ENCODE measurements around the gene DHCR7.
"Not testable (repeated sequence)": the region's sequence is repeated elsewhere in the genome, so short reads cannot be mapped to it uniquely, and the experiment has no call there.

Gene DHCR7

DNA sequence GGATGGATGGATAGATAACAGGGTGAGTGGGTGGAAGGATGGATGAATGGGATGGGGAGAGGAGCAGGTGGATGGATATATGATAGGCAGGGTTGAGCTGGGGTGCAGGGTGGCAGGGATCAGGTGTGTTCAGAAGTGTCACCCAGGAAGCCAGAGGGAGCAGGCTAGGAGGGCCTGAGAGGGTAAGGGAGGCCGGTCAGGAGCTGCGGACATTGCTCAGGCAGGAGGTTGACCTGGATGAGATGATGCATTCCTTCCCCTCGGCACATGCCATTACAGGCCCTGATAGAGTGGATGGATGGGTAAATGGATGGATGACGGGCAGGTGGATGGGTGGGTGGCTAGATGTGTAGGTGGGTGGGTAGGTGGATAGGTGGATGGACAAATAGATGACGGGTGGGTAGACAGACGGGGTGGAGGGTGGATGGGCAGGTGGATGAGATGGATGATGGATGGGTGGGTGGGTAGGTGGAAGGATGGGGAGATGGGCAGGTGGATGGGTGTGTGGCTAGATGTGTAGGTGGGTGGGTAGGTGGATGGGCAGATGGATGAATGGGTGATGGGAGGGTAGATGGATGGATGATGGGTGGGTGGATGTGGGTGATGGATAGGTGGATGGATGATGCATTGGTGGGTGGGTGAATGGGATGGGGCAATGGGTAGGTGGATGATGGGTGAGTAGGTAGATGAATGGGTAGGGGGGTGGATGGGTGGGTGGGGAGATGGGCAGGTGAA, 8.0 kb downstream of the DHCR7 start:
- no peak for DNase-seq (ENCODE audit: low read depth, low spot score)

DNA sequence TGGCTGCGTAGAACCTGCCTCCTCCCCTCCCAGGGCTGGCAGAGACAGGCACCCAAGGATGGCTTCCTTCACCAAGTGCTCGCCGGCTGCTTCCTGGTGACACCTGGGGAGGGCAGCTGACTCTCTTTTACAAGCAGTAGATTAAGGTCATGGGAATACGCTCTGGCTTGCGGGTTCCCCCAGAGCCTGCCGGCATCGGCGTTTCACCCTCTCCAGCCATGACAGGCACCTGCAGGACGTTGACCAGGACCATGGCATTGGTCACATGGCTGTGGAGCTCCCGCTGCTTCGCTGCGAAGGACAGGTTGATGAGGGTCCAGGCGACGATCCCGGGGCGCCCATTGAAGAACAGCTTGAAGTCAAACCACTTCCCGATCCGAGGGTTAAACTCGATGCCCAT, 9.5 kb downstream of the DHCR7 start:
- DNase-seq (ENCODE audit: low read depth, low spot score): no peak

DNA sequence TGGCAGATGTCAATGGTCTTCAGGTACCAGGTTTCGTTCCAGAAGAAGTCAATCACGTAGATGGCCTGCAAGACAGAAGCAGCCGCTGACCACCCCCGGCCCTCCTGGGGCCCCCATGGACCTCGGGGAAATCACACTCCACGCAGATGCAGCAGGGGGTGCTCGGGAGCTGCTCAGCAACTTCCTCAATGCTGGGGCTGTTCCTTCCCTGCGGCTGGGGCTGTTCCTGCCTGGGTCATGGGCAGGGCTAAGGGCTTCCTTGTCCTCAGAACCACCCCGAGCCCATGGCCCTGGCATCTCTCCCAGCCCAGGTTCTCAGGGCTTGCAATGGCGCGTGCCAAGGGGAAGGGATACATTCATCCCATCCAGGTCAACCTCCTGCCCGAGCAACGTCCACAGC, 10.3 kb downstream of the DHCR7 start:
- no peak for DNase-seq (ENCODE audit: low read depth, low spot score)

DNA sequence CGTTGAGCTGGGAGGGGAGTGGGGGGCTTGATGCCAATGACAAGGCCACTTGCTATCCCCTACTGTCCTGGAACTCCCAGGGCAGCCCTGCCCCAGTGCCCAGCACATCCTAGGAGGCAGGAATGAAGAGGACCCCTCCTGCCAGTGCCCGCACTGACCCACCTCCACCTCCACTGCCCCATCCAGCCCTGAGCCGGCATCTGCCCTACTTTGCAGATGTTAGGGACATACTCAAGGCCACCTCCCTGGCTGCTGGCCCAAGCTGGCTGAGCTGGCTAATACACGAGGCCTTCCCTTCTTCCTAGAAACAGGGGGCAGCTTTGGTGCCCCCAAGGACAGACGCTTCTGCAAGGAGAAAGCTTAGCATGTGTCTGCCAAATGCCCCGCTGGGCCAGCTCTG, 10.8 kb downstream of the DHCR7 start:
- DNase-seq (ENCODE audit: low read depth, low spot score): no peak

DNA sequence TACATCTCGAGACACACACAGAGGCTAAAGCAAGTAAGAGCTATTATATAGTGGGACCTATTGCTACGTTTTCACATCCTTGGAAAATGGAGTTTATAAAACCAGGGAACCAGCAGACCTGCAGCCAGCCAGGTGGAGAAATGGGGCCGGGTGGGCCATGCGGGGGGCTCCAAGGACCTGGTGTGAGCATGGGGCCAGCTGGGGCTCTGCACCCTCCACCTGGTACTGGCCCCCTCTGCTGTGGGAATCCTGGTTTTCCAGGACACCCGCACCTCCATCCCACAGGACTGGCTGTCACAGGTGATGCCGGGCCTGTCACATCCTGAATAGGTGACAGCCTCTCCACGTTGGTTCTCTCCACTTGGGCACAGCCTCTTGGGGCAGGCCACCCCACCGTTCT, 11.3 kb downstream of the DHCR7 start:
- DNase-seq (ENCODE audit: low read depth, low spot score): no peak

DNA sequence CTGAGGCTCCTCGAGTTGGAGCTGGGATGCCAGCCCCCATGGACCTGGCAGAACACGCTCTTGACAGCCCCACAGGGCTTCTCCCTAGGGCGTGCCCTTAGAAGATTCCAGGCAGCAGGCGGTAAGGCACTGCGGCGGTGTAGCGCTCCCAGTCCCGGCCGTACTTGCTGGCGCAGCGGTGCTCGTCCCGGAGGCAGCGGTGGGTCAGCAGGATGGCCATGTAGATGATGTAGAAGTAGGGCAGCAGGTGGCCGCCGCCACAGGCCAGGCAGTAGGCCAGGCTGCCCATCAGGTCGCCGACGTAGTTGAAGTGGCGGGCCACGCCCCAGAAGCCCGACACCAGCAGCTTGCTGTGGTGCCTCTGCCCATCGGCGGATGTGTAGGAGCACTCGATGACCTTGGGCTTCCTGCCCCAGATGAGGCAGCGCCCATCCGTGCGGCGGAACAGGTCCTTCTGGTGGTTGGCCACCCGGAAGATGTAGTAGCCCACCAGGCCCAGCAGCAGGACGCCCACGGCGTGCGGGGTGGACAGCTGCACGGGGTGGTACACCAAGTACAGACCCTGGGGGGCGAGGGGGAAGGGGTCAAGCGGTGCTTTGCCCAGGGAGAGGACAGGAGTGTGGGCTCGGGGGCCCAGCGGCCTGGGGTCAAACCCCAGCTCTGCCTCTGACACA, 12.8 kb downstream of the DHCR7 start:
- no peak for DNase-seq (ENCODE audit: low read depth, low spot score)

DNA sequence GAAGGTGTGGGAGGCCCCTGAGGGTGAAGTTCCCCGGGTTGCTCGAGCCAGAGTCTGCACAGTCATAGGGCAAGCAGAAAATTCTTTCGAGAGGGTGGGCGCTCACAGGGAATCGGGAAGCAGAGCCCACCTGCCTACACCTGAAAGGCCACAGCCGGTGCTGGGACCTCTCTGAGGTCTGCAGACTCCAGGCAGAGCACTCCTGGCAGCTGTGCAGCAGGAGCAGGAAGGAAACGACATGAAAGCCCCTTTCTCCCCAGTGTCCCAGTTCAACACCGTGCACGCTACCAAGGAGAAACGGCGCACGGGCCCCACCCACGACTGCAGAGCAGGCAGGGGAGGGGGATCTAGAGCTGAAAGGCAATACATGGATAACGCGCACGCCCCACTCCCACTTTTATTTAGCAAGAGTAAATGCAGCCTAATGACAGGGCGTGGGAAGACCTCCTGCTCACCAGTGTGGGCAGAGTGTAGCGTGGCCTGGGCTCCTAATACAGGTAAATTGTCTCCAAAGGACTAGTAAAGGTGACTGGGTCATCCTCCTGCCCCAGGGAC, 13.5 kb downstream of the DHCR7 start:
- DNase-seq (ENCODE audit: low read depth, low spot score): no peak

DNA sequence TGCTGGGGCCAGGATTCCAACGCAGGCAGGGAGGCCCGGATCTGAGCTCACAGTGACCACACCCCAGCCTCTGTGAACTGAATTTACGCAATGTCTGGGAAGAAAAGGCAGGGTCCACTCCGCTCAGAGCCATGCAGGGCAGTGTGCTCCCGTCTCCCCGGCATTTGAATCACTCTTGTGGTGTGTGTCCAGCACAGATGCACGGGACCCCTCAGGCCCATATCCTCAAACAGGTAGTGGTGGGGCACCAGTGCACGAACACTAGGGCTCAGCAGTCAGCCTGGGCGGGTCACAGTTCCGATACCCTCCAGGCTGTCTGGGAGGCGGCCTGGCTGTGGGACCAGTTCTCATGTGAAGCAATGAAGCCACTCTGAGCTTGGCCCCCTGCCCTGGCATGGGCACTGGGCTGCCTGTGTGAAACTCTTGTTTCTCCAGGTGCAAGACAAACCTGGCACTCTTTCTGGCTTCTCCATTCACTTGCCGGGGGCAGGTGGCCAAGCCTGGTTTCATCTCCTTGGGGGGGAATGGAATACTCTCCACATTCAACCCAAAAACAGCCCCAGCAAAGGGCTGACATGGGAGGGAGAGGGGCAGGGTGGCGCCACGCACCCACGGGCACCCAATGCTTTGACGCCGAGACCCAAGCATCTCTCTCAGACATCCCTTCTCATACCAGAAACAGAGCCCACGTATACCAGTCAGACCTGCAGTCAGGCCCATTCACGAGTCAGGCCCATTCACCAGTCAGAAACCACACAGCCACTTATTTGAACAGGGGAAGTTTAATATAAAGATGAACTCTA, 14.3 kb downstream of the DHCR7 start:
- no peak for DNase-seq (ENCODE audit: low read depth, low spot score)

DNA sequence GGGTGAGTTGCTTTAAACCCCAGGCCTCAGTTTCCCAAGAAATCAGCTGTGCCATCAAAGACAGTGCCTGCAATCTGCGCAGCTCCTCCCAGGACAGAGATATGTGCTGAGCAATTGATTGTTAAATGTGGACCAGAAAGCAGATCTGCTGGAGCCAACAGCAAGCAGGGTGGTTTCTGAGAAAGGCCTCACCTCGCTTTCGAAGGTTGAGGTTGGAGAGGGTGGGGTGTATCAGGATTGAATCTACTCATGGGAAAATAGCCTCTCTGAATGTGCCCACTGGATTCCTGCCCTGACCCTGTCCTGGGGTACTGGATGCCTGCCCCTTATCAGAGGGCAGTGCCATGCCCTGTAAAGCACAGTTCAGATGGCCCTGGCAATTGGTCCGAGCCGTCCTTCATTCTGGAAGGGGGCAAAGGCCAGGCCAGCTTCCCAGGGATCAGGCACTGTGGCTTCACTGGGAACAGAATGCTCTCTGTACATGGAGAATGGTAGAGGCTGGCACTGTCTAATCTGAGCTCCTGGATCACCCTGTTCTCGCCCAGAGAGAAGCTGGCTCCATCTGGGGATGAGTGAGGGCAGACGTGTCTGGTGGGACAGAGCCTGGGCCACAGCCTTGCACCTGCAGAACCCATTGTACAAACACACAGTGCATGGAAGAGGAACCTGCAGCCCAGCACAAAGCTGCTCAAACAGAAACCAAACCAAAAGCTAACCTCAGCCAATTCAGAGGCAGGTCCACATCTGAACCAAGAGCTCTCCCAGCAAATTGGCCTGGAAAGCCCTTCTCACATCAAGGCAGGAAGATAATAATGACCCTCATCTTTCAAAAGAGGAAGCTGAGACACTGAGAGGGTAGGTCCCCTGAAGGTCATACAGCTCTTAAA, 15.2 kb downstream of the DHCR7 start:
- no peak for DNase-seq (ENCODE audit: low read depth, low spot score)

DNA sequence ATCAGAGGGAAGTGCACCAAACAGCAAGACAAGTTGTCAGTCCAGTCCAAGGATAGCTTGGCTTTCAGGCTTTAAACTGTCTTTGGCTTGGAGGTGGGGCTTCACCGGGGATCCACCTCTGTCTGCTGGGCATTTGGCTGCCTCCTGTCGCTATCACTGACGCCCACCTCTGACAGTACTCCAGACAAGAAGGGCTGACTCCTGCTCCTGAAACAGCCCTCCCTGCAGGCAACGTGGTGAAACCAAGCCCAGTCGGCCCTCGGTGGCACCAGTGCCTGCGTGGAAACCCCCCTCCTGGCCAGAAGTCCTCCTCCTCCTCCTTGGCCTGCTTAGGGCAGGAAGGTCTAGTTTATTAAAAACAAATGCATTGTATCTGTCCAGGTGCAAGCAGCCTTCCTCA, 16.9 kb downstream of the DHCR7 start:
- DNase-seq (ENCODE audit: low read depth, low spot score): no peak

DNA sequence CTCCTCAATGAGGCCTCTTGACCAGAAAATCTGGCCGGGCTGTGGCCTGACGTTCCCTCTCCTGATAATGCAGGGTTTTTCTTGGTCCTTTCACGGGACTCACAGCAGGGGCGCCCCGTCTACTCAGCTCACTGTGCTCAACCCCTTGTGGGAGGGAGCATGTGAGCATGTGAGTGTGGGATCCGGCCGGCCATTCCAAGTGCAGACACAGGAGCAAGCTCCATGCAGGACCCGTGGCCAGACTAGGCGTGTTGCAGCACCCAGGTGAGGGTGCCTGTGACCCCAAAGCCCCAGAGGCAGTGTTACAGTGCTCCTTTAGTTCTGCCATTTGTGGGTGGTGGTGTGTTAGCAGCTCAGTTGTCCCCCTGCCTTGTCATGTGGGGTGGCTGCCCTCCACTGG, 18.0 kb downstream of the DHCR7 start:
- DNase-seq (ENCODE audit: low read depth, low spot score): no peak

DNA sequence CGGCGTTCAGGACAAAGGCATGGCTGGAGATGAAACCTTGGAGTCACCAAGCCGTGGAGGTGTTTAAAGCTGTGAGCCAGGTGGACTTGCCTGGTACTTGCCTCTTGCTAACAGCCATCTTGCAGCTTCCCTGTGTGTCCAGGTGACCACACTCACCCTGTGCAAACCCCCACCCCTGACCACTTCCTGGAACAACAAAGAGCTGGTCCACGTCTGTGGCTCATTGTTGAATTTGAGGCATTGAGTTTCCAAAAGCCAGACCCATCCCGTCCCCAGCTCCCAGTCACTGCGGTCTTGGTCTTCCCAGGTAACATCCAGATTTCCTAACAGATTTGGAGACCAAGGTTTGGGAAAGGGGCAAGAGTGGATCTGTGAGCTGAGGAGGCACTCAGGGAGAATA, 18.5 kb downstream of the DHCR7 start:
- no peak for DNase-seq (ENCODE audit: low read depth, low spot score)

DNA sequence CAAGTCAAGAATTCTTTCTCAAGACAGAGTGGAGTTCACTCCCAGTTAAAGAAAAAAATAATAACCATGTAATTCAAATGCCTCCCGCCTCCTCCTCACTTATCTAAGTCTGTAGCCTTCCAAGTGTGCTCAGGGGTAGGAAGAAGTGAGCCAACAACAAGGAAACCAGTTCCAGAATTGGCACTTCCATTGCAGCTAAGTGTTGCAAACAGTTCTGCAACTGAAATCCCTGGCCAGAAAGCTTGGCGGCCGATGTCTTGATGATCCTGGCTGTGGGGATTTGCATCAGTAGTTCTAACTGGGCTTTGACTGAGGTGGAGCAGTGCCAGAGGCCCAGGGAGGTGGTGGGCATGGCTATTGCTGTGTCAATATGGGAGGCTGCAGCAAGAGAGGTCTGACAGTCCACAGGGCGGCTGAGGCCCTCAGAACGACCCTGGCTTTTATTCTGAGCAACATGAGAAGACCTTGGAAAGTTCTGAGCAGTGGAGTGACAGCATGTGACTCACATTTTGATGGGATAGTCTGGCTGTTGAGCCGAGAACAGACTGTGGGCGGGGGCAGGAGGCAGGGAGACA, 19.2 kb downstream of the DHCR7 start:
- DNase-seq (ENCODE audit: low read depth, low spot score): no peak

DNA sequence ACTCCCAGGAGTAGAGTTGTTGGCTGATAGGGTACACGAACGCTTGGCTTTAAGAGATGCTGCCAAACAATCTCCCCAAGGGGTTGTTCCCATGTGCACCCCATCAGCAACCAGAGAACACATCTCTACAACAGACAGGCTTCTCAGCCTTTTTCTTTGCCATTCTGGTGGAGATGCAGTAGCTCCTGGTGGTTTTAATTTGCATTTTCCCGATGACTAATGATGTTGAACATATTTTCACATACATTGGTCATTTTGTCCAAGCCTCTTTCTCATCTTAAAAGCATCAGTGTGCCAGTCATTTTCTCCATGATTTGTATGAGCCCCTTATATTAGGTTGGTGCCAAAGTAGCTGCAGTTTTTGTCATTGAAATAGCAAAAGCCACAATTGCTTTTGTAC, 21.8 kb downstream of the DHCR7 start:
- DNase-seq (ENCODE audit: low read depth, low spot score): no peak

DNA sequence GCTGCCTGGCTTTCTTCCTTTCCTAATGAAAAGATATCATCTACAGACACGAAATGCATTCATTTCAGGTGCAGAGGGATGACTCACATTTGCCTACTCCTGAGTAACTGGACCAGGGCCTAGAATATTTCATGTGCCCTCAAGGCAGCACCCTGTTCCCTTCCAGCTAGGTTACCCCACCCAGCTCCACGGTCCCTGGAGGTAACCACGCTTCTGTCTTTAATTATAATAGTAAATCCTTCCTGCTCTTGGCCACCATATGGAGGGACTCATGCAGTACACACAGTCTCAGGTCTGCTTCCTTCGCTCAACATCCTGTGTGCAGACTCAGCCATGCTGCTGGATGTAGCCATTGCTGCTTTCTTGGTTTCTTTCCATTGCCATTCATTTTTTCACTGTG, 22.3 kb downstream of the DHCR7 start:
- no peak for DNase-seq (ENCODE audit: low read depth, low spot score)

DNA sequence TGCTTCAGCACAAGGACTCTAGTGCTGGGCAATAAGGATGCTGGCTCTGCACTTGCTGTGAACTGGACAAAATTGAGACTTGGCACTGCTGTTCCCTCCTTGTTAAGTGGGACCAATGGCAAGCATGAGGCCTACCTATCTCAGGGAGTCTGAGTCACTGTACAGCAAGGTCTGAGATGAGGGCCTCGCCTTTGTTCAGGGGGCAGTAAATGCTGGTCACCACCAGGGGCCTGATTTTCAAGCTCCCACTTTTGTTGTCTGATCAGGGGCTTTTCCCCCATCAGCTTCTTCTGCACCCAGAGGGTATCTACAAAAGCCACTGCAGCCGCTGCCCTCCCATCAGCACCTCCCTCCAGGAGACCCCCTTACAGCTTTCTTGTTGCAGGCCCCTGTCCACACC, 22.8 kb downstream of the DHCR7 start:
- no peak for DNase-seq (ENCODE audit: low read depth, low spot score)

DNA sequence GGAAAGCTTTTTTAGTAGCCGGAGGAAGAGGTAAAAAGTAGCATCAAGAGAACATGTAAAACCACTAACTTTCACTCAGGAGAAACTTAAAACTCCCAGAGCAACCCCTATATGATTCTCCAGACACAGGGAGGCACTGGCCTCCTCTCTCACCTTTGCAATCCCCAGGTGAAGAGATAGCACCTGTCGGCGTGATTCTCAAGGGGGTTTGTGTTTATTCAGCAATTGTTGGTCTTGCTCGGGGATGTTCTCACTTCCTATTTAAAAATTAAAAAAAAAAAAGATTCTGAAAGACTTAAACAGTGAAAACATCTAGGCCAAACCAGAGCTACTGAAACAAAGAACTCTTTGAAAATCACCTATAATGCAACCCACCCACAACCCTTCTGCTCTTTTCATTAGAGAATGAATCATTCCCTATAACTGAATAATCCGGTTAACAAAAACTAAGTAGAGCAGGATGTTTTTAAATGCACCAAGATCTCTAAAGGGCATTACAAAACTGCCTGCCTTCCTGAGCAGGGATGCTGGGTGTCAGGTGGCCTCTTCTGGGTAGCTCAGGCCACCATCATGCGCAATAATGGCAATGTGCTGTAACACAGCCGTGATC, 24.9 kb downstream of the DHCR7 start:
- no peak for DNase-seq (ENCODE audit: low read depth, low spot score)

DNA sequence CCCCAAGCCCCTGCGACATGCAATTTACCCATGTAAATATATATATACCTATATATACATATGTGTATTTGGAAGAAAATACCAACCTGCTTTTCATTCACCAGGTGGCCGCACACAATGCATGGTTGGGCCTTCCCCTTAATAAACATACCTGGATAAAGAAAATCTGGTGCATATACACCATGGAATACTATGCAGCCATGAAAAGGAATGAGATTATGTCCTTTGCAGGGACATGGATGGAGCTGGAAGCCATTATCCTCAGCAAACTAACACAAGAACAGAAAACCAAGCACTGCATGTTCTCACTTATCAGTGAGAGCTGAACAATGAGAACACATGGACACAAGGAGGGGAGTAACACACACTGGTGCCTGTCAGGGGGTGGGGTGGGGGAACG, 25.9 kb downstream of the DHCR7 start:
- DNase-seq (ENCODE audit: low read depth, low spot score): not testable (repeated sequence)

DNA sequence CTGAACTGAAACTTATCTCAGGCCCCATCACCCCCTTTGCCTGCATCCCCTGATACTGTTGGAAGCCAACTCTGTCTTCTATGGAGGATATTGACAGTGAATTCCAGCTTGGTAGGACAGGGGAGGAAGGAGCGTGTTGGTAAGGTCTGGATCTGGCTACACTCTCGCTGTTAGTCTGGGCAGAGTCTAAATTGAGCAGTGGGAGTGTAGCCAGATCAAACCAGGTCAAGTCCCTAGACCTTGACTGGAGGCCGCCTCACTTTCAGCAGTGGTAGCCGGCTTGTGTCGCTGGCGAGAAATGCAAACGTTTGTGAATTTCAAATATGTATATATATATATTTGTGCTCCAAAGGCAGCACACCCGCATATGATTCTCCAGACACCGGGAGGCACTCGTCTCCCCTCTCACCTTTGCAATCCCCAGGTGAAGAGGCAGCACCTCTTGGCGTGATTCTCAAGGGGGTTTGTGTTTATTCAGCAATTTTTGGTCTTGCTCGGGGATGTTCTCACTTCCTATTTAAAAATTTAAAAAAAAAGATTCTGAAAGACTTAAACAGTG, 26.7 kb downstream of the DHCR7 start:
- no peak for DNase-seq (ENCODE audit: low read depth, low spot score)

Measured in brain pericyte (primary cell).